Adipocyte (in vitro differentiated cells): ENCODE data around the gene WDR6.

Experiments used
- DNase-seq: peaks from one replicate; pipeline ENCODE4 v3.0.0-alpha.2; 2015; ENCODE audit warnings: low read depth
- H3K27me3 ChIP-seq: replicated peaks from 2 replicates; pipeline ENCODE4 v1.7.0; 2013; ENCODE audit warnings: mild to moderate bottlenecking, low read length, moderate library complexity; ENCODE audit not compliant: control insufficient read depth, insufficient read depth
- H3K36me3 ChIP-seq: 2 replicates; pipeline ENCODE4 v1.7.0; 2013; ENCODE audit warnings: low read length, mild to moderate bottlenecking, moderate library complexity; ENCODE audit not compliant: control insufficient read depth, insufficient read depth, severe bottlenecking
- H3K4me1 ChIP-seq: 2 replicates; pipeline ENCODE4 v1.7.0; 2013; ENCODE audit warnings: mild to moderate bottlenecking, low read length, moderate library complexity; ENCODE audit not compliant: control insufficient read depth, insufficient read depth
- H3K4me3 ChIP-seq: 2 replicates; pipeline ENCODE4 v1.7.0; 2013; ENCODE audit warnings: mild to moderate bottlenecking, low read length, moderate library complexity
- H3K9ac ChIP-seq: 2 replicates; pipeline ENCODE4 v1.7.0; 2013; ENCODE audit warnings: mild to moderate bottlenecking, low read length, moderate library complexity
- H3K9me3 ChIP-seq: 2 replicates; pipeline ENCODE4 v1.7.0; 2013; ENCODE audit warnings: mild to moderate bottlenecking, low read length, moderate library complexity; ENCODE audit not compliant: control insufficient read depth

The WDR6 gene

DNA sequence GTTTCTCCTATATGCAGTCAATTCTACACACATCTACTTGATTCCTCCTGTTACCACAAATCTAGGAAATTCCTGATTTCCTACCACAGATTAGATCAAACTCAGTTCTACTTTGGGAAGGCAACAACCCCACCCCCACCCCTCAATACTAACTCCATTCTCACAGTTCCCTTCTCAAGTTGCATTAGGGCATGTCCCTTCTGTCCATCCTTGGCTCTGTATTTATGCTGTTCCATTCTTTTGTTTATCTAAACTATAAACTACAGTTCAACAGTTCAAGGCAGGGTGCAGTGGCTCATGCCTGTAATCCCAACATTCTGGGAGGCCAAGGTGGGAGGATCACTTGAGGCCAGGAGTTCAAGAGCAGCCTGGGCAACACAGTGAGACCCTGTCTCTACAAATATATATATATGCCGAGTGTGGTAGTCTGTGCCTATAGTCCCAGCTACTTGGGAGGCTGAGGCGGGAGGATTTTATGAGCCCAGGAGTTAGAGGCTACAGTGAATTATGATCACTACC is 47.2 kb downstream of the WDR6 start:
- Histone ChIP-seq H3K36me3 (peaks cover 39% of the 10 kb centered on the region), H3K4me3 (no peak overlapping the region), H3K27me3 (no peaks in the 10 kb centered on the region), H3K4me1 (peaks cover 40% of the 10 kb centered on the region), H3K9me3 (no peaks in the 10 kb centered on the region), H3K9ac (no peak overlapping the region)
- no peak for DNase-seq

GRCh38 chr3:49057268-49057667 is 50.1 kb downstream of the WDR6 start:
- Histone ChIP-seq H3K4me3 (no peak overlapping the region), H3K9ac (no peak overlapping the region), H3K27me3 (no peaks in the 10 kb centered on the region), H3K9me3 (no peaks in the 10 kb centered on the region), H3K4me1 (peaks cover 18% of the 10 kb centered on the region), H3K36me3 (peaks cover 42% of the 10 kb centered on the region)
- no peak for DNase-seq

- no peaks in the 10 kb centered on the region for H3K27me3 ChIP-seq
- peaks cover 13% of the 10 kb centered on the region for H3K4me1 ChIP-seq
- no peaks in the 10 kb centered on the region for H3K9me3 ChIP-seq
- no peak overlapping the region for H3K9ac ChIP-seq
- no peak overlapping the region for H3K4me3 ChIP-seq
- no peak for DNase-seq
- H3K36me3 ChIP-seq, result peaks cover 40% of the 10 kb centered on the region
Measured at GRCh38 chr3:49058011-49058410, 50.8 kb downstream of the WDR6 start.
